ENCODE results near the gene LAMB1.

The LAMB1 gene

GRCh38 chr7:107994421-107995030, 8.4 kb downstream of the LAMB1 start:
- H3K4me3 ChIP-seq (ENCODE audit: low read depth, low read length) = no peak overlapping the region
- no peak for DNase-seq (ENCODE audit: low read depth)
- TF ChIP-seq, protein P1, sequence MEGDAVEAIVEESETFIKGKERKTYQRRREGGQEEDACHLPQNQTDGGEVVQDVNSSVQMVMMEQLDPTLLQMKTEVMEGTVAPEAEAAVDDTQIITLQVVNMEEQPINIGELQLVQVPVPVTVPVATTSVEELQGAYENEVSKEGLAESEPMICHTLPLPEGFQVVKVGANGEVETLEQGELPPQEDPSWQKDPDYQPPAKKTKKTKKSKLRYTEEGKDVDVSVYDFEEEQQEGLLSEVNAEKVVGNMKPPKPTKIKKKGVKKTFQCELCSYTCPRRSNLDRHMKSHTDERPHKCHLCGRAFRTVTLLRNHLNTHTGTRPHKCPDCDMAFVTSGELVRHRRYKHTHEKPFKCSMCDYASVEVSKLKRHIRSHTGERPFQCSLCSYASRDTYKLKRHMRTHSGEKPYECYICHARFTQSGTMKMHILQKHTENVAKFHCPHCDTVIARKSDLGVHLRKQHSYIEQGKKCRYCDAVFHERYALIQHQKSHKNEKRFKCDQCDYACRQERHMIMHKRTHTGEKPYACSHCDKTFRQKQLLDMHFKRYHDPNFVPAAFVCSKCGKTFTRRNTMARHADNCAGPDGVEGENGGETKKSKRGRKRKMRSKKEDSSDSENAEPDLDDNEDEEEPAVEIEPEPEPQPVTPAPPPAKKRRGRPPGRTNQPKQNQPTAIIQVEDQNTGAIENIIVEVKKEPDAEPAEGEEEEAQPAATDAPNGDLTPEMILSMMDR (IDR thresholded peaks at IDR 0.05; ENCODE audit: insufficient read depth, low read depth, low read length, missing control alignments) = no peak

- TF ChIP-seq, protein P1 (IDR thresholded peaks at IDR 0.05; ENCODE audit: insufficient read depth, low read depth, low read length, missing control alignments) = no peak
- H3K4me3 ChIP-seq (ENCODE audit: low read depth, low read length) = no peak overlapping the region
- no peak for DNase-seq (ENCODE audit: low read depth)
These were observed 9.1 kb downstream of the LAMB1 start for GRCh38 chr7:107993891-107994291.

GRCh38 chr7:107989618-107990373, 13.2 kb downstream of the LAMB1 start:
- no peak for DNase-seq (ENCODE audit: low read depth)
- no peak overlapping the region for H3K4me3 ChIP-seq (ENCODE audit: low read depth, low read length)
- TF ChIP-seq, protein P1 (IDR thresholded peaks at IDR 0.05; ENCODE audit: insufficient read depth, low read depth, low read length, missing control alignments) = no peak

GRCh38 chr7:107982918-107983389, 20.0 kb downstream of the LAMB1 start:
- no peak overlapping the region for H3K4me3 ChIP-seq (ENCODE audit: low read depth, low read length)
- DNase-seq (ENCODE audit: low read depth) = no peak
- TF ChIP-seq, protein P1 (IDR thresholded peaks at IDR 0.05; ENCODE audit: insufficient read depth, low read depth, low read length, missing control alignments) = no peak

DNA sequence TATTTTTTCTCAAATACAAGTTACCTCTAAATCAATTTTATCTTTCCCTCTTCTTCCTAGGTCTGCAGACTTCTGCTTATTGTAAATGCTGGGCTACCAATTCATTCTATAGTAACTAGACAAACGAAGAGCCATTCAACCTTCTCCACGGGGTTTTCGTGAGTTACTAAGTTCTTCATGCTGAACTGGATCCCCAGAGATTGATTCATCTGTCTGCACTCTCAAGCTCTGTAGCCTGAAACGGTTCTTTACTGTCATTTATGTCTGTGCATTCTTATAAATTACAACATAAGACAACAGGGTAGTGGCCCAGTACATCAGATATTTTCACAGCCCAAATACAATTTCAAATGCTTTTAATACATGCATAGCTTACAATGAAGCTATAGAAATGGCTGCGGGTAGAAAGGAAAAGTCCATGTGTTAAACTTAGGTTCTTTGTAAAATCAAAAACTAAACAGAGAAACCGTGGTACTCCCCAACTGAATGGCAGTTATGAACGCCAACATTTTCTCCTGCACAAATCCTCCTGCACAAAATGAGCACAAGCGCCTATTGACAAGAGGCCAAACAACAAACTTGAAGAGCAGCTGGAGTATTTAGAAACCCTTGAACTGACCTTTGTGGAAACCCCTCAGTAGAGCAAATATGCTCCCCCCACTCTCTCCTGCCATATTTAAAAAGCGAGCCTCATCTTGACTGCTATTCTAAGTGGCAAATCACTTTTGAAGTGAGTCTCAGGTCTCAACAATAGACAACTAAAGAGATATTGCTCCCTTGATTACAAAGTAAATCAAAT, 20.7 kb downstream of the LAMB1 start:
- TF ChIP-seq, protein P1 (IDR thresholded peaks at IDR 0.05; ENCODE audit: insufficient read depth, low read depth, low read length, missing control alignments) = no peak
- no peak for DNase-seq (ENCODE audit: low read depth)
- H3K4me3 ChIP-seq (ENCODE audit: low read depth, low read length) = no peak overlapping the region

GRCh38 chr7:107981466-107981865, 21.5 kb downstream of the LAMB1 start:
- TF ChIP-seq, protein P1 (IDR thresholded peaks at IDR 0.05; ENCODE audit: insufficient read depth, low read depth, low read length, missing control alignments) = no peak
- no peak overlapping the region for H3K4me3 ChIP-seq (ENCODE audit: low read depth, low read length)
- no peak for DNase-seq (ENCODE audit: low read depth)

Data from GM12865 (cell line).